ENCODE data around the gene ABR.

The ABR gene

DNA sequence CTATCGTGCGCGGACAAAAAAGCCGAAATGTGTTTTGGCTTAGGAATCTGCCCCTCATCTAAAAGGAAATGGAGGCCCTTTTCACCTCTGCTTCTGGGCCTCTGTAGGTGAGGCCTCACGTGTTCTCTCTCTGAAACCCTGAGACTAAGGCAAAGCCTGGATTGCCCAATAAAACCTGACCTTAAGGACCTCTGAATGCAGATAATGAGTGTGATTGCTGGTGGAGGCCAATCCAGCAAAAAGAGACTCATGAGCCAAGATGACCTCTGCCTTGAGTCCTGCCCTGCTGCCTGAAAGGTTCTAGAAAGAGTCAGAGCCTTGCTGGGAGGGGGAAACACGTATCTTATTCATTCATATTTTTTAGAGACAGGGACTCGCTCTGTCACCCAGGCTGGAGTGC is 44.5 kb upstream of the ABR start:
- TF ChIP-seq, protein P1, sequence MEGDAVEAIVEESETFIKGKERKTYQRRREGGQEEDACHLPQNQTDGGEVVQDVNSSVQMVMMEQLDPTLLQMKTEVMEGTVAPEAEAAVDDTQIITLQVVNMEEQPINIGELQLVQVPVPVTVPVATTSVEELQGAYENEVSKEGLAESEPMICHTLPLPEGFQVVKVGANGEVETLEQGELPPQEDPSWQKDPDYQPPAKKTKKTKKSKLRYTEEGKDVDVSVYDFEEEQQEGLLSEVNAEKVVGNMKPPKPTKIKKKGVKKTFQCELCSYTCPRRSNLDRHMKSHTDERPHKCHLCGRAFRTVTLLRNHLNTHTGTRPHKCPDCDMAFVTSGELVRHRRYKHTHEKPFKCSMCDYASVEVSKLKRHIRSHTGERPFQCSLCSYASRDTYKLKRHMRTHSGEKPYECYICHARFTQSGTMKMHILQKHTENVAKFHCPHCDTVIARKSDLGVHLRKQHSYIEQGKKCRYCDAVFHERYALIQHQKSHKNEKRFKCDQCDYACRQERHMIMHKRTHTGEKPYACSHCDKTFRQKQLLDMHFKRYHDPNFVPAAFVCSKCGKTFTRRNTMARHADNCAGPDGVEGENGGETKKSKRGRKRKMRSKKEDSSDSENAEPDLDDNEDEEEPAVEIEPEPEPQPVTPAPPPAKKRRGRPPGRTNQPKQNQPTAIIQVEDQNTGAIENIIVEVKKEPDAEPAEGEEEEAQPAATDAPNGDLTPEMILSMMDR (IDR thresholded peaks at IDR 0.05; ENCODE audit: control insufficient read depth, extremely low read depth, insufficient read depth) = no peak
- no peak overlapping the region for H3K4me3 ChIP-seq (ENCODE audit: low read depth, low read length)
- DNase-seq (ENCODE audit: low read depth) = no peak

DNA sequence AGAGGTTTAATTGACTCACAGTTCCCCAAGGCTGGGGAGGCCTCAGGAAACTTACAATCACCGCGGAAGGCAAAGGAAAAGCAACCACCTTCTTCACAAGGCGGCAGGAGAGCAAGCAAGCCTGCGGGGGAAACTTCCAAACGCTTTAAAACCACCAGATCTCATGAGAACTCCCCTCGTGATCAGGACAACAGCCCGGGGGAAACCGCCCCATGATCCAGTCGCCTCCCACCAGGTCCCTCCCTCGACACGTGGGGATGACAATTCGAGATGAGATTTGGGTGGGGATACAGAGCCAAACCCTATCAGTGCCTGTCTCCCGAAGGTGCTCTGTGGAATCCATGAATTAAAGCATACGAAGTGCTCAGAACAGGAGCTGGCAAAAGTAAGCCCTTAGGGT is 43.9 kb upstream of the ABR start:
- DNase-seq (ENCODE audit: low read depth) = no peak
- TF ChIP-seq, protein P1 (IDR thresholded peaks at IDR 0.05; ENCODE audit: control insufficient read depth, extremely low read depth, insufficient read depth) = no peak
- H3K4me3 ChIP-seq (ENCODE audit: low read depth, low read length) = no peak overlapping the region

DNA sequence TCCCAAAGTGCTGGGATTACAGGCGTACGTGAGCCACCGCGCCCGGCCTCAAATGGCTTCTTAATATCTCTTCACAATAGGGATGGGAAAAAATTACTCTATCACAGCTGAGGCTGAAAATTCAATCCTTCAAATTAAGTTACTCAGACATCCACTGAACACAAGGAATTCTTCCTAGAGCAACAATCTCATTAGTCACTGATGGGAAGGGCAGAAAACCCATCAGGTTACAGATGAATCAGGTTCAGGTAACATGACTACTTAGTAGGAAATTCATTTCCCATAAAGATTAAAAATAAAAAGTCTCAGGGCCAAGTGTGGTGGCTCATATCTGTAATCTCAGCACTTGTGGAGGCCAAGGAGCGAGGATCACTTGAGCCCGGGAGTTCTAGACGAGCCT is 42.5 kb upstream of the ABR start:
- no peak for DNase-seq (ENCODE audit: low read depth)
- TF ChIP-seq, protein P1 (IDR thresholded peaks at IDR 0.05; ENCODE audit: control insufficient read depth, extremely low read depth, insufficient read depth) = no peak
- H3K4me3 ChIP-seq (ENCODE audit: low read depth, low read length) = no peak overlapping the region

DNA sequence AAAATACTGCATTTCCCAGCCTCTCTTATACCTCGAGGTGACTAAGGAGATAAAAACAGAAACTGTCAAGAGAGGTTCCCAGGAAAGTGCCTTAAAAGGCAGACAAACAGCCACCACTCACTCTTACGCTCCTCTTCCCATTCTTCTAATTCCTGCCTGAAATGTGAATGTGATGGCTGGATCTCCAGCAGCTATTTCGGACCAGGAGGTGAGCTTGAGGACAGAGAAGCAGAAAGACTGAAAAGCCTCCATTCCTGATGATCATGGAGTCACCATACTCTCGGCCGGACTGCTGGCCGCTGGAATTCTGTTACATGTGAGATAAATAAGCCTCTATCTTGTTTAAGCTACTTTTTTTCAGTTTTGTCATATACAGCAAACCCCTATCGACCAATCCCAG is 41.4 kb upstream of the ABR start:
- TF ChIP-seq, protein P1 (IDR thresholded peaks at IDR 0.05; ENCODE audit: control insufficient read depth, extremely low read depth, insufficient read depth) = no peak
- no peak for DNase-seq (ENCODE audit: low read depth)
- H3K4me3 ChIP-seq (ENCODE audit: low read depth, low read length) = no peak overlapping the region

DNA sequence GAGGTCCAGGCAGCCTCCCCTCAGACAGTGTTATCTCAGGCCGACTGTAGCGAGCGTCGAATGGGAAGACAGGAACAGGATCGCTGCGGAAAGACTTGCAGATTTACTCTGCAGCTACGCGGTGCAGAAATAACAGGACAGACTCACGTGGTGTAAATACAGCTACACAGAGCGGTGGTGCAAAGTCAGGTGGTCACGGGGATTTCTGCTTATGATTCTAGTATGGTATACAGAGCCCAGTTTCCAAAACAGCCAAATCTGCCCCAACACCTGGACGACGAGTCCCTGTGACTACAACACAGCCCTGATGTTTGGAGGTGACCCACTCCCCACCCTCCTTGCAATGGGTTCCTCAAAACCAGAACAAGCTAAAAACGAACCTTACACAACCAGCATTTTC is 40.6 kb upstream of the ABR start:
- no peak for DNase-seq (ENCODE audit: low read depth)
- TF ChIP-seq, protein P1 (IDR thresholded peaks at IDR 0.05; ENCODE audit: control insufficient read depth, extremely low read depth, insufficient read depth) = no peak
- no peak overlapping the region for H3K4me3 ChIP-seq (ENCODE audit: low read depth, low read length)

DNA sequence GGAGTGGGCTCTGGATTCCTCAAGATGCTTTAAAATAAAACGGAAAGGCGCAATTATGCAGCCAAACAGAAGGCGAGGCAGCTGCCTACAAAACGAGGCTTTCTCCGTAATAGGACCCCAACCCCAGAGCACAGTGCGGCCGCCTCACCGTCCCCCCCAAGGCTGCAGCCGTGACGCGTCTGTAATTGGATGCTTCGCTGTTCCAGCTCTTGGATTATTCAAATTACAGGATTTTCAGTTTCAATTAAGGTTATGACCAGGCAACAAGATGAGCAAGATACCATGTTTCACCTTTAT is 37.3 kb upstream of the ABR start:
- TF ChIP-seq, protein P1 (IDR thresholded peaks at IDR 0.05; ENCODE audit: control insufficient read depth, extremely low read depth, insufficient read depth) = no peak
- no peak overlapping the region for H3K4me3 ChIP-seq (ENCODE audit: low read depth, low read length)
- DNase-seq (ENCODE audit: low read depth) = no peak

DNA sequence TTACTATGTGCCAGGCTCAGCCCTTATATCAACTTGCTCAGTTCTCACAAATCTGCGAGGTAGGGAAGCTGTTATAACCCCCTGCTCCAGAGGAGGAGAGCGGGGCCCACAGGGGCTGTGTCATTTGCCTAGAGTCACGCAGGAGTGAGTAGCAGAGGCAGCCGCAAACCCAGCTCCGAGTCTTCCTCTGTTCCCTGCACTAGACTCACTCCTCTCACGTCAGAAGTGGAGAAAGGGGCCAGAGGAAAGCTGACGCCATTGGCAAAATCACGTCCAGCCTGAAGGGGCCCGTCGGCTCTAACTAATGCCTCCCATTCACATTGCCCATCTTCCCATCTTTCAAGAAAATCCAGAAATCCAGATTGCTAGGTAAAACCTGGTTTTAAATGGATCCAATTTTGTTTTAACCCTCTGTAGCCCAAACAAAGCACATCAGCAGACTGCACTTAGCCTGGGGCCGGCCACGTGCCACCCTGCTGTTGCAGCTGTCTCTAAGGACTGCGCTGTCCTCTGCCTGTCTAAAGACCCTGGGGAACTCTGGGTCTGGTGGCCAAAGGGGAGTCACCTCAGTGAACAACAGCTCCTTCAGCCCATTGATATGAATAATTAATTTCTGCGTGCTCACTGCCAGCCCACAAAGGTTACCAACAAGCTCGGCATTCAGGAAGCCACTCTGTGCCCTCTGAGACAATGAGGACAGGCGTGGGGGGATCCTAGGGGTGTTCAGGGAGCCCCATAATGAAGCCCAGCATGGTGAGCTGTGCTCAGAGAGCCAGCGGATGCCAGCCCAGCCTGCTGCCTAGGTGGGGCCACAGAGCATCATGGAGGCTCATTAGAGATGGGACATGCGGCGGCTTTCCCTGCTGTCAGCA is 36.7 kb upstream of the ABR start:
- TF ChIP-seq, protein P1 (IDR thresholded peaks at IDR 0.05; ENCODE audit: control insufficient read depth, extremely low read depth, insufficient read depth) = no peak
- no peak overlapping the region for H3K4me3 ChIP-seq (ENCODE audit: low read depth, low read length)
- DNase-seq (ENCODE audit: low read depth) = no peak

Data from LNCaP clone FGC (cell line).